Tibial artery (tissue), 4 donors: ENCODE results near the gene CNTN1.

ENCODE experiments used
- DNase-seq, 2 donors: peaks; one replicate each; pipeline ENCODE4 v3.0.0-alpha.2; 2019
- H3K27ac ChIP-seq, 2 donors: fragments of 200-600 bp; sonication (generic) in 1 of 2; 1 replicate in 1 of 2; 2 replicates in 1 of 2; pipeline ENCODE4 v1.5.1; 2018 to 2019; ENCODE audit warnings: mild to moderate bottlenecking in 1 of 2
- H3K27me3 ChIP-seq, 2 donors: fragments of 200-600 bp; sonication (generic) in 1 of 2; one replicate each; pipeline versions ENCODE4 v1.5.1 to v1.6.0; 2016 to 2019
- H3K36me3 ChIP-seq, 3 donors: fragments of 200-600 bp; sonication (generic) in 2 of 3; one replicate each; pipeline ENCODE4 v1.5.1; 2016 to 2019; ENCODE audit warnings: mild to moderate bottlenecking in 2 of 3
- H3K4me1 ChIP-seq, 4 donors: fragments of 200-600 bp; sonication (generic) in 2 of 4; 1 replicate in 3 of 4; 2 replicates in 1 of 4; pipeline ENCODE4 v1.5.1; 2016 to 2019
- H3K4me3 ChIP-seq, 2 donors: fragments of 200-600 bp; sonication (generic) in 1 of 2; 1 replicate in 1 of 2; 2 replicates in 1 of 2; pipeline ENCODE4 v1.5.1; 2018 to 2019; ENCODE audit warnings: mild to moderate bottlenecking in 2 of 2
- H3K9me3 ChIP-seq, 3 donors: fragments of 200-600 bp; sonication (generic) in 1 of 3; one replicate each; pipeline ENCODE4 v1.5.1; 2016 to 2019
- intact Hi-C: fragments of 100-400 bp; cut with DNase I; formaldehyde crosslinking; loops from one replicate; pipeline ENCODE4 v1.15.0; 2023; ENCODE audit warnings: low total_unique reads
- TF ChIP-seq, protein P1 (sequence below), 2 experiments: fragments of 200-600 bp in 1 of 2; fragments of 450-650 bp in 1 of 2; IDR thresholded peaks; one replicate each; pipeline ENCODE4 v1.5.1; 2017 to 2019; ENCODE audit warnings: antibody characterized with exemption in 2 of 2, mild to moderate bottlenecking in 1 of 2, moderate library complexity in 1 of 2

The CNTN1 gene

DNA sequence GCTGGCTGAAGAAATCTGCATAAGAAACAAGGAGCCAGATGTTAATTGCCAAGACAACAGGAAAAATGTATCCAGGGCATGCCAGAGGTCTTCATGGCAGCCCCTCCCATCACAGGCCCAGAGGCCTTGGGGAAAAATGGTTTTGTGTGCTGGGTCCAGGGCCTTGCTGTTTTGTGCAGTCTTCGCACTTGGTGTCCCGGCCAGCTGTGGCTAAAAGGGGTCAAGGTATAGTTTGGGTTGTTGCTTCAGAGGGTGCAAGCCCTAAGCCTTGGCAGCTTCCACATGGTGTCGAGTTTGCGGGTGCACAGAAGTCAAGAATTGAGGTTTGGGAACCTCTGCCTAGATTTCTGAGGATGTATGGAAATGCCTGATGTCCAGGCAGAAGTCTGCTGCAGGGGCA, 29.9 kb upstream of the CNTN1 start:
- Histone ChIP-seq H3K36me3 (no peaks in the 10 kb centered on the region), H3K27me3 (no peaks in the 10 kb centered on the region), H3K4me3 (no peak overlapping the region), H3K9me3 (no peaks in the 10 kb centered on the region), H3K4me1 (no peaks in the 10 kb centered on the region), H3K27ac (no peak overlapping the region)
- DNase-seq = no peak
- intact Hi-C loops = no loop called here
- TF ChIP-seq, protein P1, sequence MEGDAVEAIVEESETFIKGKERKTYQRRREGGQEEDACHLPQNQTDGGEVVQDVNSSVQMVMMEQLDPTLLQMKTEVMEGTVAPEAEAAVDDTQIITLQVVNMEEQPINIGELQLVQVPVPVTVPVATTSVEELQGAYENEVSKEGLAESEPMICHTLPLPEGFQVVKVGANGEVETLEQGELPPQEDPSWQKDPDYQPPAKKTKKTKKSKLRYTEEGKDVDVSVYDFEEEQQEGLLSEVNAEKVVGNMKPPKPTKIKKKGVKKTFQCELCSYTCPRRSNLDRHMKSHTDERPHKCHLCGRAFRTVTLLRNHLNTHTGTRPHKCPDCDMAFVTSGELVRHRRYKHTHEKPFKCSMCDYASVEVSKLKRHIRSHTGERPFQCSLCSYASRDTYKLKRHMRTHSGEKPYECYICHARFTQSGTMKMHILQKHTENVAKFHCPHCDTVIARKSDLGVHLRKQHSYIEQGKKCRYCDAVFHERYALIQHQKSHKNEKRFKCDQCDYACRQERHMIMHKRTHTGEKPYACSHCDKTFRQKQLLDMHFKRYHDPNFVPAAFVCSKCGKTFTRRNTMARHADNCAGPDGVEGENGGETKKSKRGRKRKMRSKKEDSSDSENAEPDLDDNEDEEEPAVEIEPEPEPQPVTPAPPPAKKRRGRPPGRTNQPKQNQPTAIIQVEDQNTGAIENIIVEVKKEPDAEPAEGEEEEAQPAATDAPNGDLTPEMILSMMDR (IDR thresholded peaks at IDR 0.05) = no peak

GRCh38 chr12:40663781-40664180, 28.5 kb upstream of the CNTN1 start:
- intact Hi-C loops = no loop called here
- no peaks in the 10 kb centered on the region for H3K27me3 ChIP-seq
- H3K4me1 ChIP-seq = no peaks in the 10 kb centered on the region
- H3K36me3 ChIP-seq = no peaks in the 10 kb centered on the region
- TF ChIP-seq, protein P1 (IDR thresholded peaks at IDR 0.05) = no peak
- no peak overlapping the region for H3K4me3 ChIP-seq
- DNase-seq = no peak
- no peak overlapping the region for H3K27ac ChIP-seq
- no peaks in the 10 kb centered on the region for H3K9me3 ChIP-seq

DNA sequence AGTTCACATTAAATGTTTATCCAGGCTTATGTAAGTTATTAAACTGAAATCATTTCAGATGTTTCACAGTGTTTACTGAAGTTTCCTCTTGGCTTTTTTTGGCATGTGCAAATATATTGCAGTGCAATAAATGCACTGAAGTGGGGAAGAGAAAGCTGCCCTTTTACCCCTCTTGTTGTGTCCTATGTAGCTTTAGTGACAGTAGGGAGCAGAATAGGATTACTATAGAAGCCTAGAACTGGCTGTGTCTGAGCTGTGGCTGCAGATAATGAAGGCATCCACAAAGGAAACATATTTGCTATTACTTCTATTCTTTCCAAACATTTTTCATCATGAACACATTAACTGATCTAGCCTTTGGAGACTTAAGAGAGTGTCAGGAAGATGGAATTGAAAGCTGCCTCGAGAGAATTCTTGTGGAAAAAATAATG, 24.1 kb upstream of the CNTN1 start:
- no peaks in the 10 kb centered on the region for H3K9me3 ChIP-seq
- no peaks in the 10 kb centered on the region for H3K4me1 ChIP-seq
- H3K36me3 ChIP-seq = no peaks in the 10 kb centered on the region
- no peak overlapping the region for H3K4me3 ChIP-seq
- no peaks in the 10 kb centered on the region for H3K27me3 ChIP-seq
- TF ChIP-seq, protein P1 (IDR thresholded peaks at IDR 0.05) = no peak
- DNase-seq = no peak
- H3K27ac ChIP-seq = no peak overlapping the region
- intact Hi-C loops = no loop called here

- H3K4me3 ChIP-seq = no peak overlapping the region
- H3K27ac ChIP-seq = no peak overlapping the region
- TF ChIP-seq, protein P1 (IDR thresholded peaks at IDR 0.05) = no peak
- H3K9me3 ChIP-seq = no peaks in the 10 kb centered on the region
- H3K4me1 ChIP-seq = no peaks in the 10 kb centered on the region
- no peak for DNase-seq
- H3K36me3 ChIP-seq = no peaks in the 10 kb centered on the region
- no peaks in the 10 kb centered on the region for H3K27me3 ChIP-seq
- intact Hi-C loops = no loop called here
These were observed 19.4 kb upstream of the CNTN1 start for GRCh38 chr12:40672741-40673271.

GRCh38 chr12:40681148-40681547, 11.1 kb upstream of the CNTN1 start:
- Histone ChIP-seq H3K27me3 (no peaks in the 10 kb centered on the region), H3K4me3 (no peak overlapping the region), H3K36me3 (no peaks in the 10 kb centered on the region), H3K4me1 (no peaks in the 10 kb centered on the region), H3K9me3 (no peaks in the 10 kb centered on the region), H3K27ac (no peak overlapping the region)
- DNase-seq = no peak
- intact Hi-C loops = no loop called here
- TF ChIP-seq, protein P1 (IDR thresholded peaks at IDR 0.05) = no peak

DNA sequence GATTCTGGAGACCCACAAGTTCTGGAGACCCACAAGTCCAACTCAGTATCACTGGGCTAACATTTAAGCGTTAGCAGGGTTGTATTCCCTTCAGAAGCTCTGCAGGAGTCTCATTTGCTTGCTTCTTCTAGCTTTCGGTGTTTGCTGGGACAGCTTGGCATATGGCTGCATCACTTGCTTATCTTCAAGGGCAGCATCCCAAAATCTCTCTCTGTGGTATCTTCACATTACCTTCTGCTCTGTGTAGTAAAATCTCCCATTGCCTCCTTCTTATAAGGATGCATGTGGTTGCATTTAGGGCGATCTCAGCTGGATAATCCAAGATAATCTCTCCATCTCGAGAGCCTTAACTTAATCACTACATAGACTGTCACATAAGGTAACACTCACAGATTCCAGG, 7.3 kb upstream of the CNTN1 start:
- Histone ChIP-seq H3K27ac (no peak overlapping the region), H3K9me3 (no peaks in the 10 kb centered on the region), H3K36me3 (no peaks in the 10 kb centered on the region), H3K4me1 (no peaks in the 10 kb centered on the region), H3K4me3 (no peak overlapping the region), H3K27me3 (peaks cover 0 to 3% of the 10 kb centered on the region in 2 donors)
- intact Hi-C loops = no loop called here
- DNase-seq = no peak
- TF ChIP-seq, protein P1 (IDR thresholded peaks at IDR 0.05) = no peak
